Lung microvascular endothelial cell (primary cell): Measurements from ENCODE around the gene BDKRB2. TPM values are rescaled to one million over a fixed set of nuclear protein-coding genes. Genes with fewer than 3 reads are reported as not detected.

Experiments used
- DNase-seq, 2 donors: peaks; one replicate each; pipeline versions ENCODE4 v3.0.0 to v3.0.0-alpha.2; 2010; ENCODE audit warnings: low read depth in 2 of 2
- total RNA-seq: library from RNA; depleted of rRNA; stranded (reverse); fragments of >200 nt; gene quantifications from 2 replicates; pipeline ENCODE4 v1.2.1, GENCODE V29; 2014

Gene BDKRB2
- total RNA-seq, 1 donor from 2014 or later = under 0.01 TPM

- no peak for DNase-seq
Observed at GRCh38 chr14:96270565-96271420, 66.2 kb downstream of the BDKRB2 start.

GRCh38 chr14:96271421-96271762 is 66.8 kb downstream of the BDKRB2 start:
- DNase-seq = no peak

GRCh38 chr14:96272777-96273473 is 68.3 kb downstream of the BDKRB2 start:
- no peak for DNase-seq

- DNase-seq = no peak
Observed at GRCh38 chr14:96273629-96274028, 69.0 kb downstream of the BDKRB2 start.

- no peak for DNase-seq
Observed at GRCh38 chr14:96274122-96274521, 69.5 kb downstream of the BDKRB2 start.

- DNase-seq = no peak
Observed at GRCh38 chr14:96274543-96274942, 69.9 kb downstream of the BDKRB2 start.

- DNase-seq = peak; percentile 58 to 70
Observed at GRCh38 chr14:96275177-96276112, 70.8 kb downstream of the BDKRB2 start.

GRCh38 chr14:96277890-96278289 is 73.3 kb downstream of the BDKRB2 start:
- no peak for DNase-seq

GRCh38 chr14:96279564-96279963 is 74.9 kb downstream of the BDKRB2 start:
- DNase-seq = no peak

GRCh38 chr14:96280104-96280503 is 75.5 kb downstream of the BDKRB2 start:
- DNase-seq = no peak

- peak in 1 of 2 donors; percentile 21 for DNase-seq
Observed at GRCh38 chr14:96281486-96281885, 76.8 kb downstream of the BDKRB2 start.

GRCh38 chr14:96284008-96284407 is 79.4 kb downstream of the BDKRB2 start:
- no peak for DNase-seq

- DNase-seq = no peak
Observed at GRCh38 chr14:96284430-96284829, 79.8 kb downstream of the BDKRB2 start.

- no peak for DNase-seq
Observed at GRCh38 chr14:96285667-96286066, 81.0 kb downstream of the BDKRB2 start.

GRCh38 chr14:96286251-96286650 is 81.6 kb downstream of the BDKRB2 start:
- no peak for DNase-seq

GRCh38 chr14:96287856-96288255 is 83.2 kb downstream of the BDKRB2 start:
- DNase-seq = no peak

Other genes starting within 250 kb of the BDKRB2 start
- gene C14orf132, start 165.5 kb upstream of the BDKRB2 start, total RNA-seq = 1.3 and 3.8 TPM in 2 replicates
- not detected in 2 replicates for gene BDKRB1, start 51.4 kb downstream of the BDKRB2 start, total RNA-seq
- 12.6 and 15.7 TPM in 2 replicates for gene ATG2B, start 158.5 kb downstream of the BDKRB2 start, total RNA-seq
- 22.6 and 26.6 TPM in 2 replicates for gene GSKIP, start 158.7 kb downstream of the BDKRB2 start, total RNA-seq
- 0.44 and 0.99 TPM in 2 replicates for gene AK7, start 187.3 kb downstream of the BDKRB2 start, total RNA-seq